Thymus (tissue), 11 donors: ENCODE measurements around the gene KIF9. TPM values are rescaled to one million over a fixed set of nuclear protein-coding genes. Genes with fewer than 3 reads are reported as not detected.
"Not testable (repeated sequence)": the region's sequence is repeated elsewhere in the genome, so short reads cannot be mapped to it uniquely, and the experiment has no call there.

ENCODE experiments used
- DNase-seq, 9 donors: peaks; one replicate each; pipeline ENCODE4 v3.0.0-alpha.2; 2013; ENCODE audit warnings: low spot score in 9 of 9, low read depth in 6 of 9, missing footprints in 1 of 9
- H3K27ac ChIP-seq, 2 donors: one replicate each; pipeline ENCODE4 v1.5.1; 2013; ENCODE audit warnings: control low read depth in 1 of 2, low read depth in 1 of 2, low read length in 1 of 2, mild to moderate bottlenecking in 1 of 2, moderate library complexity in 1 of 2
- H3K27me3 ChIP-seq, 2 donors: one replicate each; pipeline ENCODE4 v1.5.1; 2013; ENCODE audit warnings: low read length in 1 of 2; ENCODE audit not compliant: control insufficient read depth in 2 of 2, insufficient read depth in 1 of 2
- H3K36me3 ChIP-seq, 2 donors: one replicate each; pipeline ENCODE4 v1.5.1; 2013; ENCODE audit warnings: low read length in 1 of 2, mild to moderate bottlenecking in 1 of 2, moderate library complexity in 1 of 2; ENCODE audit not compliant: control insufficient read depth in 2 of 2, insufficient read depth in 2 of 2
- H3K4me1 ChIP-seq, 2 donors: one replicate each; pipeline ENCODE4 v1.5.1; 2013; ENCODE audit warnings: low read length in 2 of 2; ENCODE audit not compliant: control insufficient read depth in 2 of 2, insufficient read depth in 2 of 2
- H3K4me3 ChIP-seq, 2 donors: one replicate each; pipeline ENCODE4 v1.5.1; 2013; ENCODE audit warnings: low read length in 2 of 2, control low read depth in 1 of 2, mild to moderate bottlenecking in 1 of 2
- H3K9me3 ChIP-seq, 2 donors: one replicate each; pipeline ENCODE4 v1.5.1; 2013; ENCODE audit warnings: low read length in 1 of 2, mild to moderate bottlenecking in 1 of 2; ENCODE audit not compliant: control insufficient read depth in 2 of 2, insufficient read depth in 1 of 2
- WGBS: extraction: QIAGEN DNeasy Blood & Tissue Kit; methylation state at CpG from one replicate; pipeline ENCODE4 v1.1.7; 2013; 5-methylcytosine and 5-hydroxymethylcytosine counted together
- polyA plus RNA-seq: library from polyadenylated mRNA; stranded (reverse); fragments of 200-250 nt; gene quantifications from one replicate; pipeline ENCODE4 v1.2.3, GENCODE V29; 2013
- total RNA-seq: library from RNA; stranded (reverse); fragments of 120-200 nt; gene quantifications from one replicate; pipeline ENCODE4 v1.2.4, GENCODE V29; 2013
- donor health status: healthy.

The KIF9 gene
- total and polyA plus RNA-seq, 2 donors = 3.0 to 6.4 TPM

DNA sequence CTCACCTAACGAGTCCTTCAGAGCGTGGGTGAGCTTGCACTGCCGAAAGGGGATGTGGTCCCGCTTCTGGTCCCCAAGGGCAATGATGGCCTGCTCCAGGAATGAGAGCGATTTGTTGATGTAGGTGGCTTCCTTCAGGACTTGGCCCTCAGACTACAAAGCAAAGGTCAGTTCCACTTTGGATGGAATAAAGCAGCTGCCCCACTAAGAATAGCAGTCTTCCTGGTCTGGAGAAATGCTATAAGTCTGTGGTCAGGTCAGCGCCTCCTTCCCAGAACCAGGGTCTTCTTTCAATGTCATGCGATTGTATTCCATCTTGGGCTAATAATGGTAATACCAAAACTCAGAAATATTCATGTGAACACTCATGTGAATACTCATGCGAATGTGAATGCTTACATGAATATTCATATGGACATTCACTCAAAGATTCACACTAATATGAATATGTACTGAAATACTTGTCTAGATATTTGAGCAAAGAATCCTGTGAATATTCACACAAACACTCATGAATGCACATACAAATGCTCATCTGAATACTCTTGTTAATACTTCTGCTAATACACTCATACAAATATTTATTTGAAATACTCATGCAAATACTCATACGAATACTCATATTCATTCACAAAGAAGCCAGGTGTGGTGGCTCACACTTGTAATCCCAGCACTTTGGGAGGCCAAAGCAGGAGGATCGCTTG lies 16.7 kb downstream of the KIF9 start:
- no peak overlapping the region for H3K4me3 ChIP-seq
- DNase-seq = no peak
- no peaks in the 10 kb centered on the region for H3K36me3 ChIP-seq
- H3K9me3 ChIP-seq = no peaks in the 10 kb centered on the region
- no peaks in the 10 kb centered on the region for H3K27me3 ChIP-seq
- 98% methylated on average over 10 of the region's 10 CpGs for WGBS
- no peak overlapping the region for H3K27ac ChIP-seq
- peaks cover 3 to 5% of the 10 kb centered on the region in 2 donors for H3K4me1 ChIP-seq

DNA sequence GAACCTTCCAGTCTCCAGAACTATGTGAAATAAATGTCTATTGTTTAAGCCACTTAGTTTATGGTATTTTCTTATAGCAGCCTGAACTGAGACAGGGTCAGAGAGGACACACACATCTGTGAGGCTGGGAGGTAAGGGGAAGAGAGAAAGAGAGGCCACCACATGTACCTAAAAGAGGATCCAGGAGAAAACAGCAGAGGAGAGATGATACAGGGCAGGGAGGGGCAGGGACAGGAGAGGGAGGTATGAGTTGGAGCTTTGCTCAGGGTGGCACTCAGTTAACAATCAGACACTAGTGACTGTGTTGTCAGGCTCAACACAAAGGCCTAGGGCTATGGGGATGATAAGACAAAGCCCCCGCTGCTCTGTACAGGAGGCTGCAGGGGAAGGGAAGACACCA lies 17.6 kb downstream of the KIF9 start:
- Histone ChIP-seq H3K36me3 (no peaks in the 10 kb centered on the region), H3K9me3 (peaks cover 0 to 2% of the 10 kb centered on the region in 2 donors), H3K27ac (no peak overlapping the region), H3K4me3 (no peak overlapping the region), H3K4me1 (peaks cover 3 to 5% of the 10 kb centered on the region in 2 donors), H3K27me3 (no peaks in the 10 kb centered on the region)
- WGBS = 100% methylated on average over 1 of the region's 1 CpG
- DNase-seq = no peak

DNA sequence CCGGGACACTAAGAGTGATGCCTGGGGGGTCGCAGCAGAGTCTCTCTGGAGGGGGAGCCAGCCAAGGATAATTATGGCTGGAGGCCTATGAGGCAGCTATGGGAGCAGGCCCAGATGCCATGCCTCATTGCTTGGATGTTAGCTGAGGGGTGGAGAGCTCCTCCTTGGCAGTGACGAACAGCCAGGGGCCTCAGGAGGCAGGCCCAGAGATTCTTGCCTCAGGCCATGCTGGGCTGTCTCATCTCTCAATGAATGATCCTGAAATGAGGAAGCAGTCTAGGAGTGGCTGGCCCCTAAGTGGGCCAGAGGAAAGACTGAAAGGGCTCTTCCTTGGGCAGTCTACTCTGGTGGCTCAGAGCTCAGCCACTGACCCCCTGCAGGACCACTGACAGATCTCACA lies 21.3 kb downstream of the KIF9 start:
- no peaks in the 10 kb centered on the region for H3K4me1 ChIP-seq
- WGBS = 98% methylated on average over 3 of the region's 3 CpGs
- H3K27me3 ChIP-seq = no peaks in the 10 kb centered on the region
- no peaks in the 10 kb centered on the region for H3K36me3 ChIP-seq
- DNase-seq = no peak
- peaks cover 0 to 2% of the 10 kb centered on the region in 2 donors for H3K9me3 ChIP-seq
- H3K27ac ChIP-seq = no peak overlapping the region
- H3K4me3 ChIP-seq = no peak overlapping the region

DNA sequence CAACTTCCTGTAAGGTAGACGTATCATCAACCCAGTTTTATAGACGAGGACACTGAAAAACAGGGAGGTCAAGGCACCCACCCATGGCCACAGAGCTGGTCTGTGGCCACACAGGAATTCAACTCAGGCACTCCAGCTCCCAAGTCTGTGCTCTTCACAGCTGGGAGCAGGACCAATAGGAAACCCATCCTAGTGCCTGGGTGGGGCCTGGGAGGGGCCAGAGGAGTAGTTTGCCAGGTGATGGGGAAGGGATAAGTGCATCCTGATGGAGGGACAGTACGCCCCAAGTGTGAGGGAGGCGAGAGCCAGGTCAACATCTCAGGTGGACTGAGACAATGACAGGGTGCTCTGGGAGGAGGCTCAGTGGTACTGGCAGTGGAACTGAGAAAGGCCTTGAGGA lies 22.0 kb downstream of the KIF9 start:
- Histone ChIP-seq H3K27ac (no peak overlapping the region), H3K4me1 (no peaks in the 10 kb centered on the region), H3K27me3 (no peaks in the 10 kb centered on the region), H3K9me3 (peaks cover 0 to 2% of the 10 kb centered on the region in 2 donors), H3K36me3 (no peaks in the 10 kb centered on the region), H3K4me3 (no peak overlapping the region)
- WGBS = 96% methylated on average over 4 of the region's 4 CpGs
- no peak for DNase-seq

DNA sequence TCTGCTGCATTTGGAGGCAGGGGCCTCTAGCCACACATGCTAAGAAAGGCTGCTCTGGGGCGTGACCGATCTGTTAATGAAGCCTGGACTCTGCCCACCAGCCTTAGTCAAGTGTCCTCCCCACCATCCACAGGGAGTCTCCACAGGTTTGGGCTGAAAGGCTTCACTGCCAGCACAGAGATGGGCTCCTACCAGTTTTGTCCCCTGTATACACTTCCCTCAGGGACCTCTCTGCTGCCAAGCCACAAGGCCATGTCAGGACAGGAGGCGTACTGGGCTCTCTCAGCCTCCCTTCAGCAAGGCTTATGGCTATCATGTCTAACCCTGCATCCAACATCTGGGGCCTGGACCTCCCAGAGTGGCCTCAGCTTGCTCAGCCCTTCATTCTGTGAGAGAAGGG lies 23.5 kb downstream of the KIF9 start:
- no peaks in the 10 kb centered on the region for H3K4me1 ChIP-seq
- peaks cover 0 to 2% of the 10 kb centered on the region in 2 donors for H3K9me3 ChIP-seq
- no peaks in the 10 kb centered on the region for H3K27me3 ChIP-seq
- no peak for DNase-seq
- H3K27ac ChIP-seq = no peak overlapping the region
- no peaks in the 10 kb centered on the region for H3K36me3 ChIP-seq
- WGBS = 98% methylated on average over 3 of the region's 3 CpGs
- H3K4me3 ChIP-seq = no peak overlapping the region

DNA sequence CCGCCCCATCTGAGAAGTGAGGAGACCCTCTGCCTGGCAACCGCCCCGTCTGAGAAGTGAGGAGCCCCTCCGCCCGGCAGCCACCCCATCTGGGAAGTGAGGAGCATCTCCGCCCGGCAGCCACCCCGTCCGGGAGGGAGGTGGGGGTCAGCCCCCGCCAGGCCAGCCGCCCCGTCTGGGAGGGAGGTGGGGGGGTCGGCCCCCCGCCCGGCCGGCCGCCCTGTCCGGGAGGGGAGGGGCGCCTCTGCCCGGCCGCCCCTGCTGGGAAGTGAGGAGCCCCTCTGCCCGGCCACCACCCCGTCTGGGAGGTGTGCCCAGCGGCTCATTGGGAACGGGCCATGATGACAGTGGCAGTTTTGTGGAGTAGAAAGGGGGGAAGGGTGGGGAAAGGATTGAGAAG lies 26.3 kb downstream of the KIF9 start:
- not testable (repeated sequence) for H3K36me3 ChIP-seq, DNase-seq, H3K27me3 ChIP-seq, H3K27ac ChIP-seq, H3K4me3 ChIP-seq, H3K9me3 ChIP-seq, H3K4me1 ChIP-seq
- WGBS = 96% methylated on average over 25 of the region's 25 CpGs

DNA sequence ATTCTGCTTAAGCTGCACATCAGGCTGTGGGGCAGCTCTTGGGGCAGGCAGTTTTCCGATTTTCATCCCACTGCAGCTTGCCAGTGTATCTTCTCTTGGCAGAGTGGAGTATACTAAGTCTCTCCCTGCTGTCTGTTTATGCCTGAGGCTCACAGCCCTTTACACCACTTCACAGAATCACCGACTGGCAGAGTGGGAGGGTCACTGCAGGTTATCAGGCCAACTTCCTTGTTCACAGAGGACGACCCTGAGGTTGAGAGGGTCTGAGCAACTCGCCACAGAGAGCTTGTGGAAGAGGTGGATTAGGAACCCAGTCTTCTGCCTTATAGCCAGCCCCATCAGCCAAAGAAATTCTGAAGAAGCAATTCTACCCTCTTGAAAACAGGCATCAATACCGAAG lies 30.9 kb downstream of the KIF9 start:
- no peaks in the 10 kb centered on the region for H3K9me3 ChIP-seq
- H3K4me3 ChIP-seq = no peak overlapping the region
- no peaks in the 10 kb centered on the region for H3K4me1 ChIP-seq
- WGBS = 75% methylated on average over 5 of the region's 5 CpGs
- no peak overlapping the region for H3K27ac ChIP-seq
- no peaks in the 10 kb centered on the region for H3K36me3 ChIP-seq
- DNase-seq = no peak
- H3K27me3 ChIP-seq = no peaks in the 10 kb centered on the region

DNA sequence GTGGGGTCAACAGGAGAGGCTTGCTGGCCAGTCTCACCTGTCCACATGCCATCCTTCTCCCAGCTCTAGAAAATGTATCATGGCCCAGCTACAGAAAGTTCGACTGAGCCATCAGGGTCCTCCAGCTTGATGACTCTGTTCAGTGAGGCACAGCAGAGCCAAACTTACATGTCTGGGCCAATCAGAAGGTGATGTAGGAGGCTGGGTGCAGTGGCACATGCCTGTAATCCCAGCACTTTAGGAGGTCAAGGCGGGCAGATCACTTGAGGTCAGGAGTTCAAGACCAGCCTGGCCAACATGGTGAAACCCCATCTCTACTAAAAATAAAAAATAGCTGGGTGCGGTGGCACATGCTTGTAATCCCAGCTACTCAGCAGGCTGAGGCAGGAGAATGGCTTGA lies 31.5 kb downstream of the KIF9 start:
- 64% methylated on average over 3 of the region's 3 CpGs for WGBS
- not testable (repeated sequence) for H3K9me3 ChIP-seq, DNase-seq, H3K27ac ChIP-seq, H3K4me1 ChIP-seq, H3K36me3 ChIP-seq, H3K27me3 ChIP-seq, H3K4me3 ChIP-seq

DNA sequence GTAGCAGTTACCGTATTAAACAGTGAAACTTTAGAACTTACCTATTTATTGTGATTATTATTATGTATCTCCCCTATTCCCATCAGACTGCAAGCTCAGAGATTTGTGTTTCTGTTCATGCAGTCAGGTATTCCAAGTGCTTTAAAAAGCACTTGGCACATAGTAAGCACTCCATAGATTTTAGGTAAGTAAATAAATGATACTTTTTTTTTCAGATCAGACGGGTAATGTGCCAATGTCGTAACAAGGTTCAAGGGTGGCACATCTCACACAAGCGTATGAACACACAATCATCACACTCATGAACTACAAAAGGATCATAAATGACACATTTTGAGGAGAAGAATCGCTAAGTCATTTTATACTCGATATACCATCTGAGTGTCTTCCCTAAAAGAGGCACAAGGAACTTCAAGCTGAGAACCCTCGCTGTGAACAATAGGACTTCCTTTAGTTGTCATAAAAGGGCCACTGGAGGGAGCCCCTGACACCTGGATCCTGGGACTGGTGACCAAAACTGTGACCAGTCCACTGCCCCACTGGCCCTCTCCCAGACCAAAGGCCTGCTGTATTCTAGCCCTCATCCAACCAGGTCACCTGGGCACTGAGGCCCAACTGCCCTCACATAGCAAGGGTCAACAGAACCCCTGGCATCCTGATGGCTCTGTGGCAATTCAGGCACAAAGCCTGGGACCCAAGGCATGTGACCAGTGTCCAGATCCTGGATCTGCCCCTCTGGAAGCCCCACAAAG lies 32.1 kb downstream of the KIF9 start:
- Histone ChIP-seq H3K4me1 (no peaks in the 10 kb centered on the region), H3K27ac (no peak overlapping the region), H3K9me3 (no peaks in the 10 kb centered on the region), H3K4me3 (no peak overlapping the region), H3K36me3 (no peaks in the 10 kb centered on the region), H3K27me3 (no peaks in the 10 kb centered on the region)
- DNase-seq = no peak
- 77% methylated on average over 7 of the region's 7 CpGs for WGBS
